ENCODE data around the gene TSKU.

Gene TSKU

GRCh38 chr11:76750746-76751145 is 32.4 kb upstream of the TSKU start:
- DNase-seq = no peak

- no peak for DNase-seq
Measured at GRCh38 chr11:76752321-76753143, 30.6 kb upstream of the TSKU start.

DNA sequence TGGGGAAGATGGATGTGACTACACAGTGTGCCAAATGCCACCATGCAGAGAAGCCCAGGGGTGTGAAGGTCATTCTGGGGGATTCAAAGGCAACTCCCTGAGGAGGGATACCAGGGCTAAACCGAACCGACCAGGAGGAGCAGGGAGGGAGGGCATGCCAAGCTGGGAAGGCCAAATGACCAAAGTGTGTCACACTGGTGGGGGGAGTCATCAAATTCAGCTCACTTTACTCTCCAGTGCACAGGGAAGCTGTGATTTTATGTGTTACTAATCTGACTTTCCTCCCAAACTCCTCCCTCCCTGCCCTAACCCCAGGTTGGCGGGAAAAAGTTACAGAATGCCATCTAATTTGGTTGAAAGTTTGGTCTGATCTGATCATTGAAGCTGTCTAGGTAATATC is 29.7 kb upstream of the TSKU start:
- DNase-seq = no peak

DNA sequence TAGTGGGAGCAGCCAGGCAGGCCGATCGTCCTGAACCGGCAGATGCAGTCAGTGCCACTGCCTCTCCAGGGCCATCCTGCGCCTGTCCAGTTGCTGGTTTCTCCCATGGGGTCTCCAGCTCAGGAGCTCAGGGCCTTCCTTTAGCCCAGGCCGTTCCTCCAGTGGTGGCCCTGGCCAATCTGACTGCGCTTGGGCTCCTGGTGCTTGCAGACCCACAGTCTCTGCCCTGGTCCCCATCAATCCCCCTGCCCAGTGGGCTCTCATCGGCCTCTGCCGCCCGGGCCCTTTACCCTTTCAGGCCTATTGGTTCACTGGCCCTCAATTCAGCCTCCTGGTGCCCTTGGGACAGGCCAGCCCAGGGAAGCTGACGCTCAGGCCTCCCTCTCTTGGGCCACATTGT is 29.2 kb upstream of the TSKU start:
- DNase-seq = no peak

DNA sequence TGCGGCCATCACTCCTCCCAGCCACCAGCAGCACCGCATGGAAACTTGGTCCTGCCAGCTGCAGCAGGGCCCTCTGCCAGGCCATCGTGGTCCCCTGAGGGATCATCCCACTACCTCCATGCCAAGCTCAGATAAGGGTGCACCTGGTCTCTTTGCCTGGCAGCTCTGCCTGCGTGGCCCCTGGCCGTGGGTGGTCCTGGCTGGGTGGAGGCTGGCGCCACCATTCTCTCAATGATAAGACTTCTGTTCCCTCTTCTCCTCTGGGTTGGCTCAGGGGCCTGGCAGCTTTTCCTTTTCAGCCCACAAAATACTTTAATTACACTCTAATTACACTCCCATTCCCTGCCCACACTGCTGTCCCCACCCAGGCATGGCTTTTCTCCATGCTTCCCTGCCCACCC is 26.8 kb upstream of the TSKU start:
- DNase-seq = peak in 1 of 56 donors; percentile 9

GRCh38 chr11:76758311-76758710 is 24.8 kb upstream of the TSKU start:
- DNase-seq = no peak

- no peak for DNase-seq
Measured at GRCh38 chr11:76759092-76759491, 24.1 kb upstream of the TSKU start.

DNA sequence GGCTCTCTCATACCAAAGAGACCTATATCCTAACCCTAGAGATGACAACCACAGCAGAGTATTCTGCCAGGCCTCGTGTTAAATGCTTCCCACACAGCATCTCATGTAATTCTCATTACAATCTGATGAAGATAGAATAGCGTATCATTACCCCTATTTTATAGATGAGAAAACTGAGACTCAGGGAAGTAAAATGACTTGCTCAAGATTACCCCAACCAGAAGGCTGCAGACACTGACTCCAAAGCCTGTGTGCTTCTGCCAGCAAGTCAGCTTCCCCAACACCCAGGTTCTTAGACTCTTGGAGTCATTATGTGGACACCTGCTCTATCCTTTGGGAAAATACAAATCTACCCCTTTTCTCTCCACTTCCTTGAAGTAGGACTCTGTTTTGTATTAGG is 23.6 kb upstream of the TSKU start:
- no peak for DNase-seq

DNA sequence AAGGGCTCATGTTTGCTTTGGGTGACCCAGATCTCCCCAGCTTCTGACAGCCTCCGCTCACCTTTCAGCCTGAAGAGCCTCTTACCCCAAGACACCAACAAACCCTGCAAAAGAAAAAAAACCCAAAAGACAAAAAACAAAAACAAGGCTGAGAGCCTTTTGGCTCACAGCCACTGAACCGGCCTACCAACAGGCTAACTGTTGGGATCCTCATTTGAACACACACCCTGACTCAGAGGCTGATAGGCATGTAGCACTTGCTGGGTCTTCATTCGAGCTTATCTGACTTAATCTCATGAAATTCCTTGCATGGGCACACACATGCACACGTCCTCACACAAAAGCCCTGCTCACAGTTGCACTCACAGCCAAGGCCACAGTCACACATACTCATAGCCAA is 22.9 kb upstream of the TSKU start:
- no peak for DNase-seq

GRCh38 chr11:76761718-76762355 is 21.3 kb upstream of the TSKU start:
- no peak for DNase-seq

DNA sequence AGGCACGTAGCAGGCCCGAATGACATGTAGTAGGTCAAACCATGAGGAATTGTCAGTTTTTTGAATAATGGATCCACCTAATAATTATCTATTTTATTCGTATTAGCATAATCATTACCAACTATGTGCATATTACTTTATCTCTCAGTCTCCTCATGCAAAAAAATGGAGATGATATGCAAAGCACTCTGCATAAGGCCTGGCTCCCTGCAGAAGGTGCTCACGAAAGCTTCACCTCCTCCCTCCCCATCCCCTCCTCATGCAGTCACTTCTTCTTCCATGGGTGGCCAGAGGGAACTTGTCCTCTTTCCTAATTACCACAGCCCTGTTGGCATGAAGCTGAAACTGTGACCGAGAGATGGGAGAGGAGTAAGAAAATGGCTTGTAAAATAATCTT is 20.8 kb upstream of the TSKU start:
- no peak for DNase-seq

DNA sequence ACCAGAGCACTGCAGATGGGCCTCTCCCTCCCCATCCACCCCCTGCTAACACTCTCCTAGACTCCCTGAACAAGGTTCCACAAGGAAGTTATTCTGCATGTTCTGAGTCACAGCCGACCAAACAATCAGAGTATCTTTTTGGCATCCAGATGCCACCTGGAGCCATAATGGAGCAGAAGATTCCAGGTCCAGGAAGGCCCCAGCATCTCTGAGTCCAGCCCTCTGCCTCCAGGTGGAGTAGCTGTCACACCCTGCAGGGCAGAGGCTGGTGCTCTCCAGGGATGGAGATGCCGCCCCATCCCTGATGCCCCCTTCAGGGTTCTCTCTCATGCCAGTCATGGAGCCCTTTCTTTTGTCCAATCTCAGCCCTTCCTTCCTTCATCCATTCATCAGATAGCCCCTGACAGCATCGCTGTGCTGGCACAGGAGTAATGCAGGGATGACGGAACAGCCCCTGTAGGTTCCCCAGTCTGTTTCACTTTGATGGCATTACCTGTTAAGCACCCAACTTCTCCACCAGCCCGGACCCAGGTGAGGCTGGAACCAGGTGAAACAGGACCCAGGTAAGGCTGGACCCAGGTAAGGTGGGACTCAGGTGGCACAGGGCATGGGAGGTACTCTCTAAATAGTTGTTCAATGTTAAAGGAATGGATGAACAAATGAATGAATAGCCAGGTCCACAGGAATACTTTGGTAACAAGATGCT is 20.1 kb upstream of the TSKU start:
- DNase-seq = no peak

- peak in 30 of 56 donors; percentile 6 to 70 (median 41) for DNase-seq
Measured at GRCh38 chr11:76763573-76764346, 19.4 kb upstream of the TSKU start.

- no peak for DNase-seq
Measured at GRCh38 chr11:76764941-76765665, 18.1 kb upstream of the TSKU start.

DNA sequence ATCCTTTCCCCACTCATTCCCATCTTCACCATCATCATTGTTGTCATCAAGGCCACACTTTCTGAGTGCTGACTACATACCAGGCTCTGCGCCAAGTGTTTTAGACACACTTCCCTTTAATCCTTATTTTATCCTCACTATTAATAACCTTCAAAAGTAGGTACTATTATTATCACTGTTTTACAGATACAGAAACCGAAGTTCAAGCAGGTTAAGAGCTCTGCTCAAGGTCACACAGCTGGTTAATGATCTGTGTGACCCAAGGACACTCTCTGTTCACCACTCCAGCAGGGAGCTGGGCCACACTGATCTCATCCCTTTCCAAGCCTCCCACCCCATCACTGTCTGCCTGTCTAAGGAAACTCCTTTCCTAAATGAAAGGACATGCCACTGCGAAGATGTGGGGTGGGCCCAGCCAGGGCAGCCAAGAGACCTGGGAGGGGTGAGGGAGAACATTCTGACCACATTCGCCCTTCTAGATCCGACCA is 17.2 kb upstream of the TSKU start:
- no peak for DNase-seq

- no peak for DNase-seq
Measured at GRCh38 chr11:76766521-76766920, 16.6 kb upstream of the TSKU start.

DNA sequence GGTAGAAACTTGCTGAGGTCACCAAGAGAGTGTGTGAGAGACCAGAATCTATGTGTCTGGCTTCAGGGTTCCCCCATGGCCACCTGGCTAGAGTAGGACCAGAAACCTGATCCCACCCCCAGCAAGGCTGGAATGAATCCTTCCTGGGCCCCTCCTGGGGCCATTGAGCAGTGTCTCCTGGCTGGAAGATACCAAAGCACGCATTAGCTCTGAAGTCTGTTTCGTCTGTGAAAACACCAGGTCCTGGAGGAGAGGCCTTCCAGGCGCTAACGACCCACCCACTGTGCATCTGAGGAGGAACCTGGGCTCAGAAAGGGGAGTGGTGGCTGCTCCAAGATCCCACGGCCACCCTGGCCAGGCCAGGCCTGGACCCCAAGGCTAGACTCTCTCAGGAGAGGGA is 15.5 kb upstream of the TSKU start:
- no peak for DNase-seq

DNA sequence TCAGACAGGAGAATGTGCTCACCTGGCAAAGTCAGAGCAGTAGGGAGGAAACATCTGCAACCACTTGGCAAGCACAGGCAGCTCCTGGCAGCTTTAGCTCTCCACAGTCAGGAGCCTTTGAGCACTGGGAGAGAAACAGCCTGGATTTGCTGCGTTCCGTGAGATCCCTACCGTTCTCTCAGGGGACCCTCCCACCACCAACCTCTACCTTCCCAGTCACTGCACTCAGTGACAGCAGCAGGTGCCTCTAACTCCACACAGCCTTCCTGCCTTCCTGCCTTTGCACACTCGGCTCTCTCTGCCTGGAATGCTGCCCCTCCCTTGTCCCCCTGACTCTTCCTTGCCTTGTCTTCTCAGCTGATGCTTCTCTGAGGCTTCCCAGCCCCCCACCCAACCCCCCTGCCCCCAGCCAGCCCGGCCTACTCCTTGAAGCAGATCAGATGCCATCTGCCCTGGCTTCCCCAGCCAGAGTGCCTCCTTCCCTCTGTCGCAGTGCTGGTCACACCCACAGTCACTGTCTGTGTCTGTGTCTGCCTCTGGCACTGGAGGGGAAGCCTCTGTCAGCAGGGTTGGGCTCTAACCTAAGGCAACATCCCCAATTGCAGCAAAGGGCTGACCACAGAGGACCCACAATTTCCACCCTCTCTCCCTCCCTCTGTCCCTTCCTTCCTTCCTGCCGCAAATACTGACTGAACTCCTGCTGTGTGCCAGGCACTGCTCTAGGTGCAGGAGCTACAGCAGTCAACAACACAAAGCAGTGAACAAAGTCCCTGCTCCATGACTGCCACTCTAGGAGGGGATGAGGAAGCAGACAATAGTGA is 14.9 kb upstream of the TSKU start:
- peak in 3 of 56 donors; percentile 7 to 44 (median 20) for DNase-seq

GRCh38 chr11:76768909-76769560 is 14.1 kb upstream of the TSKU start:
- no peak for DNase-seq
